Measurements from ENCODE around the gene NEDD4L.
"Not testable (repeated sequence)": the region's sequence is repeated elsewhere in the genome, so short reads cannot be mapped to it uniquely, and the experiment has no call there.

Gene NEDD4L

DNA sequence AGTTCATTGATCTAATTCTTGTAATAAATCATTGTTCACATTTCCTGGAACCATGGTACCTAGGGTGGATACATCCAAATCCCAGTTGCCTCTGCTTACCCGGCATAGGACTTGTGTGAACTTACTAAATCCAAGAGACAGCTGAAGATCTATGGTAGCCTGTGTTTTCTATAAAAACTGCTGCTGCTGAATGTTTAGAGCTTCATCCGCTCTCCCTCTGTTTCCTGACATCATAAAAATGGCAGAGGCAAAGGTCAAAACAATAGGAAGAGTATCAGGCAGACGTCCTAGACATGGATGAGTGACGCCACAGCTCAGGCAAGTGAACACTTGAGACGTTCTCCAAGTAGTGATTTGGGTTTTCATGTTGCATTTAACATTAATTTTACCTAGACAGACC is 326.6 kb downstream of the NEDD4L start:
- no peak overlapping the region for H3K4me3 ChIP-seq (ENCODE audit: low read depth, low read length)
- DNase-seq (ENCODE audit: low read depth) = no peak
- no peak for TF ChIP-seq MAX (IDR thresholded peaks at IDR 0.05; ENCODE audit: low read depth, low read length)
- TF ChIP-seq POLR2A (IDR thresholded peaks at IDR 0.05; ENCODE audit: extremely low read depth, insufficient read length) = no peak

GRCh38 chr18:58373481-58373880 is 329.5 kb downstream of the NEDD4L start:
- no peak for DNase-seq (ENCODE audit: low read depth)
- H3K4me3 ChIP-seq (ENCODE audit: low read depth, low read length) = no peak overlapping the region
- no peak for TF ChIP-seq MYC (IDR thresholded peaks at IDR 0.05; ENCODE audit: low read depth, low read length)
- no peak for TF ChIP-seq MAX (IDR thresholded peaks at IDR 0.05; ENCODE audit: low read depth, low read length)
- TF ChIP-seq CTCF (IDR thresholded peaks at IDR 0.05; ENCODE audit: low read depth, low read length) = no peak
- TF ChIP-seq POLR2A (IDR thresholded peaks at IDR 0.05; ENCODE audit: extremely low read depth, insufficient read length) = no peak

DNA sequence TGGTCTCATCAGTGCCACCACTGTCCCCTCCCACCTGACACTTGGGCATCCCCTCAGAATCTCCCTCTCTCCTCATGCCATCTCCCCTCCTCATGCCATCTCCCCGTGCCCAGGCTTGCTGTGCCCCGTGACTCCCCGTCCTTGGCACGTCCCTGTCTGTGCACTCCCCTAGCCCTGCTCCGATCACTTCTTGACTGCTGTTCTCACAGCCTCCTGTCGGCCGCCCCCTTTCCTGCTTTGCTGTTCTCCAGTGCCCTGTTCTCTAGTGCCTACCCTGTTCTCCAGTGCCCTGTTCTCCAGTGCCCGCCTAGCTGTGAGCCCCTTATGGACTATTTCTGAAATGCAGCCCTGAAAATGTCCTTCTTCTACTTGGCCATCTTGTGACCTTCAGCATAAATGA is 331.0 kb downstream of the NEDD4L start:
- no peak overlapping the region for H3K4me3 ChIP-seq (ENCODE audit: low read depth, low read length)
- no peak for TF ChIP-seq POLR2A (IDR thresholded peaks at IDR 0.05; ENCODE audit: extremely low read depth, insufficient read length)
- no peak for TF ChIP-seq CTCF (IDR thresholded peaks at IDR 0.05; ENCODE audit: low read depth, low read length)
- no peak for TF ChIP-seq MAX (IDR thresholded peaks at IDR 0.05; ENCODE audit: low read depth, low read length)
- no peak for TF ChIP-seq MYC (IDR thresholded peaks at IDR 0.05; ENCODE audit: low read depth, low read length)
- no peak for DNase-seq (ENCODE audit: low read depth)

- no peak for TF ChIP-seq POLR2A (IDR thresholded peaks at IDR 0.05; ENCODE audit: extremely low read depth, insufficient read length)
- no peak for TF ChIP-seq MYC (IDR thresholded peaks at IDR 0.05; ENCODE audit: low read depth, low read length)
- no peak for TF ChIP-seq CTCF (IDR thresholded peaks at IDR 0.05; ENCODE audit: low read depth, low read length)
- TF ChIP-seq MAX (IDR thresholded peaks at IDR 0.05; ENCODE audit: low read depth, low read length) = no peak
- H3K4me3 ChIP-seq (ENCODE audit: low read depth, low read length) = no peak overlapping the region
- no peak for DNase-seq (ENCODE audit: low read depth)
Observed at GRCh38 chr18:58378411-58379379, 334.7 kb downstream of the NEDD4L start.

GRCh38 chr18:58379443-58379842 is 335.4 kb downstream of the NEDD4L start:
- no peak for TF ChIP-seq POLR2A (IDR thresholded peaks at IDR 0.05; ENCODE audit: extremely low read depth, insufficient read length)
- TF ChIP-seq MAX (IDR thresholded peaks at IDR 0.05; ENCODE audit: low read depth, low read length) = no peak
- TF ChIP-seq CTCF (IDR thresholded peaks at IDR 0.05; ENCODE audit: low read depth, low read length) = no peak
- TF ChIP-seq MYC (IDR thresholded peaks at IDR 0.05; ENCODE audit: low read depth, low read length) = no peak
- DNase-seq (ENCODE audit: low read depth) = no peak
- H3K4me3 ChIP-seq (ENCODE audit: low read depth, low read length) = no peak overlapping the region

GRCh38 chr18:58380113-58380512 is 336.1 kb downstream of the NEDD4L start:
- DNase-seq (ENCODE audit: low read depth); H3K4me3 ChIP-seq (ENCODE audit: low read depth, low read length): not testable (repeated sequence)
